HG02852 (cell line): Measurements from ENCODE around the gene STOML3.

Experiments used
- ATAC-seq: cut with Tn5 transposase; IDR thresholded peaks from one replicate; pipeline ENCODE4 v1.9.1; 2021; ENCODE audit warnings: mild to moderate bottlenecking, moderate library complexity; ENCODE audit not compliant: unreplicated experiment

Gene STOML3

GRCh38 chr13:38993381-38993780, 2.8 kb upstream of the STOML3 start:
- ATAC-seq, result no peak

GRCh38 chr13:38981096-38981495, 9.5 kb downstream of the STOML3 start:
- no peak for ATAC-seq

- no peak for ATAC-seq
Observed at GRCh38 chr13:38980750-38981078, 9.9 kb downstream of the STOML3 start.

GRCh38 chr13:38979891-38980749, 10.5 kb downstream of the STOML3 start:
- ATAC-seq, result no peak

- no peak for ATAC-seq
Observed at GRCh38 chr13:38970380-38971051, 20.1 kb downstream of the STOML3 start.

GRCh38 chr13:38969187-38969586, 21.4 kb downstream of the STOML3 start:
- ATAC-seq, result no peak

GRCh38 chr13:38967446-38967845, 23.2 kb downstream of the STOML3 start:
- ATAC-seq, result no peak

- no peak for ATAC-seq
Observed at GRCh38 chr13:38965281-38965680, 25.4 kb downstream of the STOML3 start.

GRCh38 chr13:38960175-38960574, 30.5 kb downstream of the STOML3 start:
- ATAC-seq, result no peak

- no peak for ATAC-seq
Observed at GRCh38 chr13:38957794-38958592, 32.6 kb downstream of the STOML3 start.

GRCh38 chr13:38954844-38955243, 35.8 kb downstream of the STOML3 start:
- no peak for ATAC-seq

GRCh38 chr13:38954291-38954690, 36.3 kb downstream of the STOML3 start:
- no peak for ATAC-seq

- ATAC-seq, result no peak
Observed at GRCh38 chr13:38952827-38953226, 37.8 kb downstream of the STOML3 start.

- ATAC-seq, result no peak
Observed at GRCh38 chr13:38951525-38952313, 38.9 kb downstream of the STOML3 start.

- ATAC-seq, result no peak
Observed at GRCh38 chr13:38950987-38951386, 39.6 kb downstream of the STOML3 start.

GRCh38 chr13:38947054-38947453, 43.6 kb downstream of the STOML3 start:
- no peak for ATAC-seq

- ATAC-seq, result no peak
Observed at GRCh38 chr13:38944219-38944618, 46.4 kb downstream of the STOML3 start.

GRCh38 chr13:38943231-38943630, 47.4 kb downstream of the STOML3 start:
- no peak for ATAC-seq

- no peak for ATAC-seq
Observed at GRCh38 chr13:38941353-38941945, 49.2 kb downstream of the STOML3 start.

GRCh38 chr13:38933786-38934185, 56.8 kb downstream of the STOML3 start:
- no peak for ATAC-seq
